ELR (cell line): Measurements from ENCODE around the gene SEC14L1.
"Not testable (repeated sequence)": the region's sequence is repeated elsewhere in the genome, so short reads cannot be mapped to it uniquely, and the experiment has no call there.

ENCODE experiments used
- DNase-seq: peaks from one replicate; pipeline ENCODE4 v3.0.0-alpha.2; 2015; ENCODE audit warnings: low read depth

The SEC14L1 gene

GRCh38 chr17:77141846-77142449, 1.2 kb downstream of the SEC14L1 start:
- DNase-seq: peak; percentile 69

DNA sequence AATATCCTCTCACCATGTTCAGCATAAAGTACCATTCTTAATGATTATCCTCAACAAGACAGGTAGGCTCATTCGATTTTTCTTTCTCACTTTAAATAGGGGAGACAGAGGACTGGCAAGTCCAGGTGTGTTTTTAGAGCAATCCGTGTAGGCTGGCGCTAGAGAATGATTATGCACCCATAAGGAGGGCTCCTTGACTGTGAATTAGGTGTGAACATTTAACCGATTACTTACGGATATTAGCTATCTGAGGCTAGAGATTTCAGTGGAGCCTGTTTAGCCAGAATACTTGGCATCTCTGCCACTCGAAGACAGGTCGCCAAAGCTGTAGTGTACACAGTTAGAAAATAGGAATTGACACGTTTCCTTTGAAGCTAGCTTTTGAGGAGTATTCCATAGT, 1.9 kb downstream of the SEC14L1 start:
- no peak for DNase-seq

GRCh38 chr17:77143306-77143705, 2.5 kb downstream of the SEC14L1 start:
- no peak for DNase-seq

DNA sequence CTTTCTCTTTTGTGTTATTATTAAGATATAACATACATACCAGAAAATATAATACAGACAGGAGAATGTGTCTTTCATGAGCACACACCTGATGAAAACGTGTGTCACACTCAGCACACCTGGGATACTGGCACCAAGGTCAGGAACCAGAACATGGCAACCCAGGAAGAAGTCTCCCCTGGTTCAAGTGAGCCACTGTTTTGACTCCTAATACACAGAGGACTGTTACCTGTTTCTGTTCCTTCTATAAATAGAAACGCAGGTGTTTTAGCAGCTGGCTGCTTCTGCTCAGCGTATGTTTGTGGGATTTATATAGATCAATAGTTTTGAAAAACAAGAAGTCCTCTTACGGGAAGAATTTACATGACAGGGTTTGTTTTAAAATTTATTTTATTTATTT, 3.5 kb downstream of the SEC14L1 start:
- no peak for DNase-seq

DNA sequence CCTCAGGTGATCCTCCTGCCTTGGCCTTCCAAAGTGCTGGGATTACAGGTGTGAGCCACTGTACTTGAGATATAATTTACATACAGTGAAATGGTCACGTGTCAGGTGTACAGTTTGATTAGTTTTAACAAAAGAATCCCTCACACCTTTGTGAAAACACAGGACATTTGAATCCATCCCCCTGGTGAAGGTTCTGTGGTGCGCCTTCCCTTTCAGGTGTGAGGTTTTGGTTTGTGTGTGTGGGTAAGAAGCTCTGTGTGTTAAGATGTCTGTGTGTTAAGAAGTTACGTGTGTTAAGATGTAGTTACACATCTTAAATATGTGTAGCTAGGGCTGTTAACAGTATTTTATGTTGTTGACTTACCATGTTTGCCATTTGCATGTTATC, 4.4 kb downstream of the SEC14L1 start:
- no peak for DNase-seq

DNA sequence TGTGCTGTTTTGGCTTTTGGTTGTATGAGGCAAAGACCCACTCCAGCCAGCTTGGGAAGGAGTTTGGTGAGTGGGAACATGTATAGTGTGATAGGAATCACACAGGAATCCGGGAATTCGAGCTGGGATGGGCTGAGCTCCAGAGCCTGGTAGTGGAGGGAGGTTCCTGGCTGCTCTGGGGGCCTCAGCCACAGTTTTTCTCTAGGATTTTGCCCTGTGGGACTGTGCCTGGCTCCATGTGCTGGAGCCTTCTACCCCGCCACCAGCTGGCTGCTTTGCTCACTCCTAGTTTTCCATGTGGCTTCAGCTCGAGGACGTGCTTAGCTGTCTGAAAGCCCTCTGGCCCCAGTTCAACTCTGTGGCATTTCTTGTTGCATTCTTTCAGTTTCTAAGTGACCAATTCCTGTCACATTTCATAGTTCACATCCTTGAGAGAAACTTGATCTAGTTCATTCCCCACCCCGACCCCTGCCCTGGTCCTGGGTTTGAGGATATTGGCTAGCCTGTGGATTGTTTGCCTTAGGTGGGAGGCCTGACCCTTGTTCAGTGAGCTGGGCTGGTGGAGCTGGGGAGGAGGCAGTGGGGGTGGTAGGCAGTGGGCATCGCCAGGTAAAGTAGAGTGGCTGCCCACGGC, 5.0 kb downstream of the SEC14L1 start:
- peak; percentile 74 for DNase-seq

DNA sequence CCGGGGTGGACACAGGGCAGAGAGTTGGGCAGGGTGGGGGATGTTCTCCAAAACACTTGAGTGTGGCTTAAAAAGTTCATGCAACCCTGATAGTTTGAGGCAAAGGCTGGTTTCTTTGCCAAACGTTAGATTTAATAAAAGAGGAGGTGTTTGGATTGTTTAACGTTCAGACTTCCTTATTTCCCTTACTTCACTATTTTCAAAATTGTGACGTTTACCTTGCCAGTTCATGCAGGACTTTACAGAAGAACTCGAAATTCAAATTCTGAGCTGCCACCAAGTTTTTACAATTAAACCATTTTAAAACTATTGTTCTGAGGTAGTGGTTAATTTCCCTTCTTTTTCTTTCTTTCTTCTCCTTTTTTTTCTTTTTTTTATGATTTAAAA, 5.5 kb downstream of the SEC14L1 start:
- no peak for DNase-seq

GRCh38 chr17:77146882-77147281, 6.1 kb downstream of the SEC14L1 start:
- no peak for DNase-seq

DNA sequence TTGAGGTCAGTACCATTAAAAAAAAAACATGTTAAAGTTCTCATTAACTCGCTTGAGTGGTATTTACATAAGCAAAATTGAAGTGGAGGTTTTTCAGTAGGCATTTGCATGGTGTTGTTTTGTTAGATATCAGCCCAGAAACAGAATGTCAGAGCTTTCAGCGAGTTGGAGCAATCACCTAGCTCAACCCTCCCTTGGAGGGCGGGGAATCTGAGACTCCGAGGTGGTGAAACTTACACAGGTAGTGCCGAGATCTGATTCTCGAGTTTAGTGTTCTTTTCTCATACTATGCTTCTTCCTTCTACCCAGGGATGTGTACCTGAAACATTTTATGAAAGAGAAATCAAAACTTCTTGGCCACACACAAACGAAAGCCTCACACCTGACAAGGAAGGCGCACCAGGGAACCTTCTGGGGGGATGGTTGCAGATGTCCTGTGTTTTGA, 6.6 kb downstream of the SEC14L1 start:
- no peak for DNase-seq

- DNase-seq: no peak
Observed at GRCh38 chr17:77148077-77148939, 7.5 kb downstream of the SEC14L1 start.

DNA sequence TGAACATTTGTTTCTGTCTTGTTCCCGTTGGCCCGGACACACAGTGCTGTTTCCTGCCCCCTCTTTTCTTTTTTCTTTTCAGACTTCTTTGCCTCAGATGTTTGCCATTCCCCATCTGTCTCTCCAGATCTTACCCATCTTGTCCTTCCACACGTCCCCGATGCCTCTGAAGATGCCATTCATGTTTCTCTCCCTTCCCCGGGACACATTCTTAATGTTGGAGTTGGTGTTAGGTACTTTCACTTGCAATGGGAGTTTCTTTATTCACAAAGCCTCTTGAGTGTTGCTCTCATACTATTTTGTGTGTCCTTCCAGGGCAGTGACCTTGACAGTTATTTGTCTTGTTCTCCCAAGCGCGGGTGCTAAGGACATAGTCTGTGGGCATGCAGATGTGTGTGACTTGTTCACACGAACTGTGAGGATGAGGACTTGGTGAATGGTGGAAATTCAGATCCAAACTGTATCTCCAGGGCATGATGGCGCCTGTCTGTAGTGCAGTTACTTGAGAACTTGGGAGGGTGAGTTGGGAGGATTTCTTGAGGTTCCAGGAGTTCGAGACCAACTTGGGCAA, 8.3 kb downstream of the SEC14L1 start:
- no peak for DNase-seq

GRCh38 chr17:77150196-77150595, 9.4 kb downstream of the SEC14L1 start:
- DNase-seq: no peak

DNA sequence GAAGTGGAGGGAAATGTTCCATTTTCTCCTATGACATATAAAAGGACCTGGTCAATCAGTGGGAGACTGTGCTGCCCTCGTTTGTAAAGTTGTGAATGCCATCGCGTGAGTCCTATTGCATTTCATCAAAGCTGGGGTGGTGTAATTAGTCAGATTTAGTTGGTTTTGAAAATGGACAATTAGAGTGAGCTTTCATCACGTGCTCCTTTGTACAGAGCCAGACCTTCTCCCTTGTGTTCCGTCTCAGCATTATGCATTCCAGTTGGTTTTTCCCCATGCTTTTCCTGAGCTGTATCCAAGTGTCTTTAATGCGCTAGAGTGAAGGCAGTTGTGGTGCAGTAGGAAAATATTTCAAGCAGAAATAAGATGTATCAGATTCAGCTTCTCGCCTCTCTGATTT, 10.4 kb downstream of the SEC14L1 start:
- no peak for DNase-seq

GRCh38 chr17:77152056-77152455, 11.3 kb downstream of the SEC14L1 start:
- DNase-seq: not testable (repeated sequence)

- no peak for DNase-seq
Observed at GRCh38 chr17:77153472-77153871, 12.7 kb downstream of the SEC14L1 start.

DNA sequence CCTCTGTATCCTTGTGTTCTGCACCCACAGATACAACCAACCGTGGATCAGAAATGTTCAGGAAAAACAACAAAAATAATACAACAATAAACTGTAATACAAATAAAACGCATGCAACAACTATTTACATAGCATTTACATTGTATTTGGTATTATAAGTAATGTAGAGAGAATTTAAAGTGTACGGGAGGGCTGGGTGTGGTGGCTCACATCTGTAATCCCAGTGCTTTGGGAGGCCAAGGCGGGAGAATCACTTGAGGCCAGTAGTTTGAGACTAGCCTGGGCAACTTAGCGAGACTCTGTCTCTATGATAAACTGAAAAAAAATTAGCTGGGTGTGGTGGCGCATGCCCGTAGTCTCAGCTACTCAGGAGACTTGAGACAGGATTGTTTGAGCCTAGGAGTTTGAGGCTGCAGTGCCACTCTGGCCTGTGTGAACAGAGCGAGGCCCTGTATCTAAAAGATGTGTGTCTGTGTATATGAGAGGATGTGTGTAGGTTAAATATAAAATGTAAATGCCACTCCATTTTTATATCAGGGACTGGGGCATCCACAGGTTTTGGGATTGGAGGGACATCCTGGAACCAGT, 13.3 kb downstream of the SEC14L1 start:
- no peak for DNase-seq

GRCh38 chr17:77155125-77155524, 14.4 kb downstream of the SEC14L1 start:
- DNase-seq: no peak

GRCh38 chr17:77157766-77158165, 17.0 kb downstream of the SEC14L1 start:
- not testable (repeated sequence) for DNase-seq

GRCh38 chr17:77160091-77160874, 19.5 kb downstream of the SEC14L1 start:
- DNase-seq: no peak

- no peak for DNase-seq
Observed at GRCh38 chr17:77160875-77161530, 20.2 kb downstream of the SEC14L1 start.

DNA sequence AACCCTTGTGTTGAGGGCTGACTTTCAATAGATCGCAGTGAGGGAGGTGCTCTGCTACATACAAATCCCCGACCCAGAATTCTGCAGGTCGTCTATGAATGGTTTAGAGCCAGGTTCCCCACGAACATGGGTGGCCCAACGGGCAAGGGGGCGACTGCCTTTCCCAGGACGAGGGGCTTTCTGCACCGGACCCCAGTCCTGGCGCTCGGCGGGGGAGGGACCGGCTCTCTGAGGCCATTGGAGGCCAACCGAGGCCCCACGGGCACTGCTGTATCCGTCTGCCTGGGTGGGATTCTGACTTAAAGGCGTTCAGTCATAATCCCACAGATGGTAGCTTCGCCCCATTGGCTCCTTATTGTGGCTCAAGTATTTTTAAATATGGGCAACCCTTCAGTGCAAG, 21.2 kb downstream of the SEC14L1 start:
- DNase-seq: no peak
